ENCODE measurements around the gene ANKS3. TPM values are rescaled to one million over a fixed set of nuclear protein-coding genes. Genes with fewer than 3 reads are reported as not detected.
A peak's percentile ranks its signal among the peaks of the same experiment; 100 is the strongest.

The ANKS3 gene
- total and polyA plus RNA-seq, 10 of the 15 experiments (the other 5 are each of a cell fraction or from before 2014, with no cell fraction given), result 0.29 to 14.2 (median 8.5) TPM

DNA sequence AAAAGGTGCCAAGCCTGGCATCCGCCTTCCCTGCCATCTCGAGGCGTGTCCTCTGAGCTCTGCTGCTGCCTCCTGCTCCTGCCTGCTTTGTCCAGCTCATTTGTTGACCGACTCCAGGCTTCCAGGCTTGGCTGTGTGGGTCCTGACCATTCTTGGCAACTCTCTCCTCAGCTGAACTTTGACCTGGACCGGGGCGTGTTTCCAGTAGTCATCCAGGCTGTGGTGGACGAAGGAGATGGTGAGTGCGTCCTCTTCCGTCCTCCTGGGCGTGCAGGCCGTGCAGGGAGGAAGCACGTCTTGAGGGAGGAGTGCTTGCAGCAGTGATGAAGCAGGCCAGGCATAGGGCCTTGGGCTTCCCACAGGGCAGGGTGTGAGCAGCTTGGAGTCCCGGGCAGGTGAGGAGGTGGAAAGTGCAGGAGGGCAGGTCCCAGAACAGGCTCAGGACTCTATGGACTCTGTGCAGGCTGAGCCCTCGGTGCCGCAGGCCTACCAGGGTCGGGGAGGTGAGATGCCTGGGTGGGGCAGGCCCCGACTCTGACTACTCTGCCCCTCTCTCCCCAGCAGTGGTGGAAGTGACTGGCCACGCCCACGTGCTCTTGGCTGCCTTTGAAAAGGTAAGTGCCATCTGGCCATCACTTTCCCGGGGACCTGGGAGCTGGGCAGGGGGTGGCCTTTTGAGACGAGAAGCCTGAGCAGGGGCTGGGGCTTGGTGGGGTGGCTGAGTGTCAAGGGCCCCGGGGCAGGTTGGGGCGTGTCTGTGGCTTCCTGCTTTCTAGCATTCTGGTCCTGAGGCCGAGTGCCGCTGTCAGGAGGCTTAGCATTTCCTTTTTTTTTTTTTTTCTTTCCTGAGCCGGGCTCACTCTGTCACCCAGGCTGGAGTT lies 69.3 kb downstream of the ANKS3 start:
- Histone ChIP-seq H3K9ac (ENCODE audit: control insufficient read depth, insufficient read depth, low read length) (no peak overlapping the region), H3K4me3 (no peak overlapping the region), H2AFZ (ENCODE audit: control insufficient read depth, low read depth, low read length) (no peak overlapping the region), H3K4me1 (ENCODE audit: control insufficient read depth, insufficient read depth, low read length) (peaks cover 16% of the 10 kb centered on the region), H3K27me3 (replicated peaks in 1 of 2; ENCODE audit: control insufficient read depth in 2 of 2, insufficient read depth in 2 of 2, low read length in 1 of 2) (no peaks in the 10 kb centered on the region), H3K36me3 (ENCODE audit: control insufficient read depth in 2 of 2, insufficient read depth in 2 of 2, low read length in 1 of 2) (peaks cover 18 to 29% of the 10 kb centered on the region in 2 experiments; a peak in 3 of 4 replicates), H4K20me1 (ENCODE audit: control insufficient read depth, insufficient read depth) (no peaks in the 10 kb centered on the region), H3K79me2 (ENCODE audit: control insufficient read depth, insufficient read depth, low read length) (no peaks in the 10 kb centered on the region), H3K27ac (ENCODE audit: control insufficient read depth, insufficient read depth) (peak overlapping the region; percentile 61), H3K4me2 (ENCODE audit: control insufficient read depth, insufficient read depth) (peak overlapping the region; percentile 38; the same call in 1 of the 2 replicates), H3K9me3 (replicated peaks; ENCODE audit: control insufficient read depth, insufficient read depth, low read length) (no peaks in the 10 kb centered on the region)
- FAIRE-seq (no peak), DNase-seq (ENCODE audit: low read depth, low spot score) (no peak), ATAC-seq (peak; percentile 60)
- CTCF ChIA-PET, result no interaction called here
- no TSS peak for BruUV-seq (replicated peaks)
- 43% methylated on average over 25 of the region's 26 CpGs for WGBS (ENCODE audit: insufficient coverage, insufficient replicate concordance, low lambda C conversion rate, missing lambda C conversion rate)
- SMC1A ChIA-PET (ENCODE audit: uncharacterized antibody, unreplicated experiment), result no interaction called here
- TF ChIP-seq ZNF384 (IDR thresholded peaks at IDR 0.05; ENCODE audit: borderline replicate concordance, low read depth, low read length), result peak; percentile 40; the same call in 1 of the 2 replicates
- TF ChIP-seq YY1 (IDR thresholded peaks at IDR 0.05; ENCODE audit: low read depth, low read length), result no peak
- TF ChIP-seq SPI1 (IDR thresholded peaks at IDR 0.05; ENCODE audit: borderline replicate concordance, insufficient read depth, low read depth, low read length), result 0 out of 2 replicates have a peak, but pooled peaks have one; percentile 2
- in situ Hi-C loops (cut with MboI) (no loop called here), intact Hi-C loops (cut with micrococcal nuclease; ENCODE audit: unreplicated experiment) (no loop called here)
- RAD21 ChIA-PET (ENCODE audit: unreplicated experiment), result no interaction called here
- POLR2A ChIA-PET, result no interaction called here

DNA sequence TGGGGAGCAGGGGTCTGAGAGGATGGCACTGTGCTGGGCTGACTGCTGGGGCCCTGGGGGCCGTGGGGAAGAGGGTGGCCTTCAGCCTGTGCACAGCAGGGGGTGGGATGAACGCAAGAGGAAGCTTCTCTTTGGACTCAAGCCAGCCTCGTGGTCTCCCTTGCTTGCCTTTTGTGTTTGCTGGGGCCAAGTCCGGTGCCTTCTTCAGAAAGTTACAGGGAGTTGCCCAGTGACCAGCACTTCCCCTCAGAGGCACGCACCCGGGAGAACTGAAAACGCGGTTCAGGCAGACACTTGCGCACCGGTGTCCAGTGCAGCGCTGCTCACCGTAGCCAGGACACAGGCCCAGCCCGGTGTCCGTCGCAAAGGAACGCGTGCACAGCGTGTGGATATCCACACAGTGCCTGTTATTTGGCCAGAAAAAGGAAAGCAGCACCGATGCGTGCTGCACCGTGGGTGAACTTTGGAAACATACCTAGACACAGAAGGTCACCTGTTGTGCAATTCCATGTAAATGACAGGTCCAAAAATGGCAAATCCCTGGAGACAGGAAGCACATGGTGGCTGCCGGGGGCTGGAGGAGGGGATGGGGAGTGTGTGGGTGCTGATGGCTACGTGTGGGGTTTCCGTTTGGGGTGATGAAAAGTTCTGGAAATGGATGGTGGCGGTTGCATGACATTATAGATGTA lies 70.2 kb downstream of the ANKS3 start:
- Histone ChIP-seq H4K20me1 (ENCODE audit: control insufficient read depth, insufficient read depth) (no peaks in the 10 kb centered on the region), H3K27ac (ENCODE audit: control insufficient read depth, insufficient read depth) (no peak overlapping the region), H2AFZ (ENCODE audit: control insufficient read depth, low read depth, low read length) (no peak overlapping the region), H3K4me2 (ENCODE audit: control insufficient read depth, insufficient read depth) (no peak overlapping the region), H3K9ac (ENCODE audit: control insufficient read depth, insufficient read depth, low read length) (no peak overlapping the region), H3K36me3 (ENCODE audit: control insufficient read depth in 2 of 2, insufficient read depth in 2 of 2, low read length in 1 of 2) (peaks cover 18 to 30% of the 10 kb centered on the region in 2 experiments; a peak in 3 of 4 replicates), H3K4me1 (ENCODE audit: control insufficient read depth, insufficient read depth, low read length) (peaks cover 16% of the 10 kb centered on the region), H3K79me2 (ENCODE audit: control insufficient read depth, insufficient read depth, low read length) (no peaks in the 10 kb centered on the region), H3K9me3 (replicated peaks; ENCODE audit: control insufficient read depth, insufficient read depth, low read length) (no peaks in the 10 kb centered on the region), H3K27me3 (replicated peaks in 1 of 2; ENCODE audit: control insufficient read depth in 2 of 2, insufficient read depth in 2 of 2, low read length in 1 of 2) (no peaks in the 10 kb centered on the region), H3K4me3 (no peak overlapping the region)
- ChIA-PET RAD21 (ENCODE audit: unreplicated experiment) (no interaction called here), CTCF (no interaction called here), POLR2A (no interaction called here), SMC1A (ENCODE audit: uncharacterized antibody, unreplicated experiment) (no interaction called here)
- in situ Hi-C loops (cut with MboI) (no loop called here), intact Hi-C loops (cut with micrococcal nuclease; ENCODE audit: unreplicated experiment) (no loop called here)
- FAIRE-seq, result no peak
- 87% methylated on average over 25 of the region's 25 CpGs for WGBS (ENCODE audit: insufficient coverage, insufficient replicate concordance, low lambda C conversion rate, missing lambda C conversion rate)
- no peak; the same call in 2 of the 3 replicates for ATAC-seq
- DNase-seq (ENCODE audit: low read depth, low spot score), result no peak
- no peak for TF ChIP-seq FOXM1 (IDR thresholded peaks at IDR 0.05; ENCODE audit: low read depth, low read length)
- TF ChIP-seq, protein P1, sequence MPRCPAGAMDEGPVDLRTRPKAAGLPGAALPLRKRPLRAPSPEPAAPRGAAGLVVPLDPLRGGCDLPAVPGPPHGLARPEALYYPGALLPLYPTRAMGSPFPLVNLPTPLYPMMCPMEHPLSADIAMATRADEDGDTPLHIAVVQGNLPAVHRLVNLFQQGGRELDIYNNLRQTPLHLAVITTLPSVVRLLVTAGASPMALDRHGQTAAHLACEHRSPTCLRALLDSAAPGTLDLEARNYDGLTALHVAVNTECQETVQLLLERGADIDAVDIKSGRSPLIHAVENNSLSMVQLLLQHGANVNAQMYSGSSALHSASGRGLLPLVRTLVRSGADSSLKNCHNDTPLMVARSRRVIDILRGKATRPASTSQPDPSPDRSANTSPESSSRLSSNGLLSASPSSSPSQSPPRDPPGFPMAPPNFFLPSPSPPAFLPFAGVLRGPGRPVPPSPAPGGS (IDR thresholded peaks at IDR 0.05; ENCODE audit: borderline replicate concordance, insufficient read depth, low read depth, low read length, poor library complexity, severe bottlenecking), result peak; percentile 17
- BruUV-seq (replicated peaks), result no TSS peak
